Keratinocyte (primary cell): Measurements from ENCODE around the gene TTC3. TPM values are rescaled to one million over a fixed set of nuclear protein-coding genes. Genes with fewer than 3 reads are reported as not detected.
"Not testable (repeated sequence)": the region's sequence is repeated elsewhere in the genome, so short reads cannot be mapped to it uniquely, and the experiment has no call there.

Experiments
- DNase-seq: peaks from one replicate; pipeline ENCODE4 v3.0.0-alpha.2; 2011; ENCODE audit warnings: low read depth, missing footprints, low spot score
- FAIRE-seq: peaks from 2 replicates; lab custom pipeline; 2011; peaks lifted over from hg19 to GRCh38; lab: Jason Lieb, UNC
- H2AFZ ChIP-seq: 2 replicates; pipeline ENCODE4 v1.6.0; 2012; ENCODE audit warnings: low read length, control low read depth, inconsistent platforms; ENCODE audit not compliant: control insufficient read depth
- H3K27ac ChIP-seq: 2 replicates; pipeline ENCODE4 v1.5.1; 2011; ENCODE audit warnings: low read length; ENCODE audit not compliant: control insufficient read depth, insufficient read depth
- H3K27me3 ChIP-seq: 3 replicates; pipeline ENCODE4 v1.6.0; 2011; ENCODE audit warnings: low read length; ENCODE audit not compliant: control insufficient read depth, insufficient read depth; ENCODE audit errors: extremely low read depth
- H3K36me3 ChIP-seq, 2 experiments: 2 replicates in 1 of 2; 3 replicates in 1 of 2; pipeline ENCODE4 v1.5.1; 2011; ENCODE audit warnings: low read length in 2 of 2, mild to moderate bottlenecking in 1 of 2; ENCODE audit not compliant: control insufficient read depth in 2 of 2, insufficient read depth in 2 of 2; ENCODE audit errors: extremely low read depth in 1 of 2
- H3K4me1 ChIP-seq: 3 replicates; pipeline ENCODE4 v1.5.1; 2011; ENCODE audit warnings: low read length; ENCODE audit not compliant: control insufficient read depth, insufficient read depth; ENCODE audit errors: extremely low read depth
- H3K4me2 ChIP-seq: 3 replicates; pipeline ENCODE4 v1.6.0; 2011; ENCODE audit warnings: low read depth, low read length; ENCODE audit not compliant: control insufficient read depth, insufficient read depth; ENCODE audit errors: extremely low read depth
- H3K4me3 ChIP-seq, 3 experiments: fragments of 200-600 bp in 1 of 3; sonication (generic) in 1 of 3; 2 replicates in 2 of 3; 3 replicates in 1 of 3; pipeline ENCODE4 v1.5.1; 2011 to 2016; ENCODE audit warnings: low read length in 3 of 3, mild to moderate bottlenecking in 3 of 3, control low read depth in 2 of 3, inconsistent platforms in 1 of 3, low read depth in 1 of 3, mixed read lengths in 1 of 3, mixed run types in 1 of 3, moderate library complexity in 1 of 3; ENCODE audit not compliant: control insufficient read depth in 2 of 3, insufficient read depth in 2 of 3; ENCODE audit errors: extremely low read depth in 1 of 3
- H3K79me2 ChIP-seq: 2 replicates; pipeline ENCODE4 v1.6.0; 2012; ENCODE audit warnings: low read length; ENCODE audit not compliant: control insufficient read depth, insufficient read depth
- H3K9ac ChIP-seq: 3 replicates; pipeline ENCODE4 v1.6.0; 2011; ENCODE audit warnings: low read length; ENCODE audit not compliant: control insufficient read depth, insufficient read depth; ENCODE audit errors: extremely low read depth
- H3K9me1 ChIP-seq: 3 replicates; pipeline ENCODE4 v1.6.0; 2011; ENCODE audit warnings: low read length; ENCODE audit not compliant: control insufficient read depth, insufficient read depth; ENCODE audit errors: extremely low read depth
- H3K9me3 ChIP-seq: 2 replicates; pipeline ENCODE4 v1.5.1; 2012; ENCODE audit warnings: low read depth, low read length; ENCODE audit not compliant: control insufficient read depth
- H4K20me1 ChIP-seq: 3 replicates; pipeline ENCODE4 v1.6.0; 2011; ENCODE audit warnings: low read length; ENCODE audit not compliant: control insufficient read depth, insufficient read depth; ENCODE audit errors: extremely low read depth
- EZH2 ChIP-seq: IDR thresholded peaks from one replicate; pipeline ENCODE4 v1.6.1; 2012; ENCODE audit warnings: inconsistent platforms, mild to moderate bottlenecking, low read length, moderate library complexity
- dilution Hi-C: fragments of 300-500 bp; cut with MboI; formaldehyde crosslinking; loops from one replicate; pipeline ENCODE4 v1.7.0; 2020; ENCODE audit warnings: low sequenced_read_pairs; ENCODE audit not compliant: extremely low pct_ligation_motif_present
- polyA plus RNA-seq, 5 experiments: library from polyadenylated mRNA; depleted of rRNA in 3 of 5; stranded (reverse) in 3 of 5; stranded (forward) in 1 of 5; unstranded in 1 of 5; fragments of >200 nt; gene quantifications; 1 replicate in 1 of 5; 2 replicates in 3 of 5; 3 replicates in 1 of 5; pipeline versions ENCODE4 v1.2.1 to v1.2.3, GENCODE V29; 2011 to 2012; ENCODE audit warnings: missing spikeins in 2 of 5, low read depth in 1 of 5, low replicate concordance in 1 of 5
- TF ChIP-seq, protein P1 (sequence below), 3 experiments: IDR thresholded peaks in 1 of 3; conservative IDR thresholded peaks in 1 of 3; optimal IDR thresholded peaks in 1 of 3; 2 replicates in 2 of 3; 3 replicates in 1 of 3; pipeline versions ENCODE3 to v1.5.1; 2011; ENCODE audit warnings: low read length in 3 of 3, mild to moderate bottlenecking in 3 of 3, moderate library complexity in 2 of 3, control low read depth in 1 of 3, inconsistent platforms in 1 of 3; ENCODE audit not compliant: insufficient read depth in 2 of 3; ENCODE audit errors: extremely low read depth in 1 of 3

Gene TTC3
- polyA plus RNA-seq, 1 donor (not counting 4 experiments of a cell fraction or from before 2014, with no cell fraction given): 38.5 TPM

GRCh38 chr21:37139902-37140301, 66.8 kb downstream of the TTC3 start:
- Histone ChIP-seq H2AFZ (no peak overlapping the region), H3K27me3 (no peaks in the 10 kb centered on the region), H3K9me3 (no peaks in the 10 kb centered on the region), H4K20me1 (no peaks in the 10 kb centered on the region), H3K9ac (no peak overlapping the region), H3K4me2 (no peak overlapping the region), H3K27ac (no peak overlapping the region), H3K9me1 (no peaks in the 10 kb centered on the region), H3K79me2 (no peaks in the 10 kb centered on the region), H3K36me3 (peaks cover 4 to 14% of the 10 kb centered on the region in 2 experiments), H3K4me3 (no peak overlapping the region), H3K4me1 (no peaks in the 10 kb centered on the region)
- TF ChIP-seq EZH2: no peak
- TF ChIP-seq, protein P1, sequence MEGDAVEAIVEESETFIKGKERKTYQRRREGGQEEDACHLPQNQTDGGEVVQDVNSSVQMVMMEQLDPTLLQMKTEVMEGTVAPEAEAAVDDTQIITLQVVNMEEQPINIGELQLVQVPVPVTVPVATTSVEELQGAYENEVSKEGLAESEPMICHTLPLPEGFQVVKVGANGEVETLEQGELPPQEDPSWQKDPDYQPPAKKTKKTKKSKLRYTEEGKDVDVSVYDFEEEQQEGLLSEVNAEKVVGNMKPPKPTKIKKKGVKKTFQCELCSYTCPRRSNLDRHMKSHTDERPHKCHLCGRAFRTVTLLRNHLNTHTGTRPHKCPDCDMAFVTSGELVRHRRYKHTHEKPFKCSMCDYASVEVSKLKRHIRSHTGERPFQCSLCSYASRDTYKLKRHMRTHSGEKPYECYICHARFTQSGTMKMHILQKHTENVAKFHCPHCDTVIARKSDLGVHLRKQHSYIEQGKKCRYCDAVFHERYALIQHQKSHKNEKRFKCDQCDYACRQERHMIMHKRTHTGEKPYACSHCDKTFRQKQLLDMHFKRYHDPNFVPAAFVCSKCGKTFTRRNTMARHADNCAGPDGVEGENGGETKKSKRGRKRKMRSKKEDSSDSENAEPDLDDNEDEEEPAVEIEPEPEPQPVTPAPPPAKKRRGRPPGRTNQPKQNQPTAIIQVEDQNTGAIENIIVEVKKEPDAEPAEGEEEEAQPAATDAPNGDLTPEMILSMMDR (optimal IDR thresholded peaks at IDR 0.05 in 1 of 3, IDR thresholded peaks at IDR 0.05 in 1 of 3, conservative IDR thresholded peaks at IDR 0.05 in 1 of 3; ENCODE audit: extremely low read depth in 1 of 3, insufficient read depth in 2 of 3, low read length in 3 of 3): no peak
- FAIRE-seq: no peak
- dilution Hi-C loops: no loop called here
- DNase-seq: no peak

DNA sequence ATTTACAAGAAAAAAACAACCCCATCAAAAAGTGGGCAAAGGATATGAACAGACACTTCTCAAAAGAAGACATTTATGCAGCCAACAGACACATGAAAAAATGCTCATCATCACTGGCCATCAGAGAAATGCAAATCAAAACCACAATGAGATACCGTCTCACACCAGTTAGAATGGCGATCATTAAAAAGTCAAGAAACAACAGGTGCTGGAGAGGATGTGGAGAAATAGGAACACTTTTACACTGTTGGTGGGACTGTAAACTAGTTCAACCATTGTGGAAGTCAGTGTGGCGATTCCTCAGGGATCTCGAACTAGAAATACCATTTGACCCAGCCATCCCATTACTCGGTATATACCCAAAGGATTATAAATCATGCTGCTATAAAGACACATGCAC, 70.3 kb downstream of the TTC3 start:
- H3K4me1 ChIP-seq, DNase-seq, FAIRE-seq, H3K27ac ChIP-seq, H3K9ac ChIP-seq, H3K4me3 ChIP-seq, dilution Hi-C loops, H3K9me3 ChIP-seq, H3K9me1 ChIP-seq, H2AFZ ChIP-seq, H3K79me2 ChIP-seq, H3K4me2 ChIP-seq, H4K20me1 ChIP-seq, H3K27me3 ChIP-seq: not testable (repeated sequence)
- H3K36me3 ChIP-seq: peaks cover 6 to 10% of the 10 kb centered on the region in 2 experiments

- Histone ChIP-seq H2AFZ (no peak overlapping the region), H3K4me3 (no peak overlapping the region), H3K79me2 (no peaks in the 10 kb centered on the region), H3K36me3 (peaks cover 9 to 10% of the 10 kb centered on the region in 2 experiments), H3K4me2 (no peak overlapping the region), H3K27ac (peak overlapping the region; percentile 10), H3K9me3 (no peaks in the 10 kb centered on the region), H4K20me1 (no peaks in the 10 kb centered on the region), H3K9me1 (no peaks in the 10 kb centered on the region), H3K4me1 (peaks cover 7% of the 10 kb centered on the region), H3K27me3 (no peaks in the 10 kb centered on the region), H3K9ac (no peak overlapping the region)
- DNase-seq (peak; percentile 30), FAIRE-seq (no peak)
- dilution Hi-C loops: no loop called here
- no peak for TF ChIP-seq EZH2
- TF ChIP-seq, protein P1 (optimal IDR thresholded peaks at IDR 0.05 in 1 of 3, IDR thresholded peaks at IDR 0.05 in 1 of 3, conservative IDR thresholded peaks at IDR 0.05 in 1 of 3; ENCODE audit: extremely low read depth in 1 of 3, insufficient read depth in 2 of 3, low read length in 3 of 3): no peak
These were observed 72.6 kb downstream of the TTC3 start for GRCh38 chr21:37145635-37146111.
